Gastrocnemius medialis (tissue), 4 donors: ENCODE data around the gene SUGT1.

ENCODE experiments used
- CTCF ChIP-seq, 5 experiments: fragments of 450-650 bp in 3 of 5; fragments of 200-600 bp in 2 of 5; sonication (generic) in 2 of 5; IDR thresholded peaks in 4 of 5; conservative IDR thresholded peaks in 1 of 5; 1 replicate in 4 of 5; 2 replicates in 1 of 5; pipeline ENCODE4 v1.5.1; 2016 to 2019; ENCODE audit warnings: antibody characterized with exemption in 5 of 5, mild to moderate bottlenecking in 3 of 5, moderate library complexity in 3 of 5
- POLR2A ChIP-seq, 2 donors: fragments of 450-650 bp; IDR thresholded peaks; one replicate each; pipeline ENCODE4 v1.6.1; 2017; ENCODE audit warnings: antibody characterized with exemption in 2 of 2, mild to moderate bottlenecking in 2 of 2, moderate library complexity in 2 of 2

GRCh38 chr13:52664272-52664671, 11.6 kb downstream of the SUGT1 start:
- TF ChIP-seq CTCF (IDR thresholded peaks at IDR 0.05 in 4 of 5, conservative IDR thresholded peaks at IDR 0.05 in 1 of 5) (no peak), POLR2A (IDR thresholded peaks at IDR 0.05) (no peak)
